ENCODE data around the gene MYPN.

Gene MYPN

GRCh38 chr10:68178592-68178991 is 69.3 kb downstream of the MYPN start:
- Histone ChIP-seq H3K36me3 (no peaks in the 10 kb centered on the region), H3K4me3 (ENCODE audit: low read depth in 1 of 2, low read length in 1 of 2) (no peak overlapping the region), H3K9me3 (no peaks in the 10 kb centered on the region), H3K27ac (no peak overlapping the region), H3K4me1 (ENCODE audit: control insufficient read depth in 1 of 2, insufficient read depth in 1 of 2, low read depth in 1 of 2, low read length in 1 of 2) (no peaks in the 10 kb centered on the region), H3K27me3 (no peaks in the 10 kb centered on the region)
- TF ChIP-seq CTCF (IDR thresholded peaks at IDR 0.05) = no peak

- H3K4me1 ChIP-seq (ENCODE audit: control insufficient read depth in 1 of 2, insufficient read depth in 1 of 2, low read depth in 1 of 2, low read length in 1 of 2) = no peaks in the 10 kb centered on the region
- no peaks in the 10 kb centered on the region for H3K36me3 ChIP-seq
- H3K9me3 ChIP-seq = no peaks in the 10 kb centered on the region
These were observed 69.7 kb downstream of the MYPN start for GRCh38 chr10:68179016-68179415.

GRCh38 chr10:68180490-68180889 is 71.2 kb downstream of the MYPN start:
- Histone ChIP-seq H3K27me3 (peaks cover 9% of the 10 kb centered on the region), H3K4me1 (ENCODE audit: control insufficient read depth in 1 of 2, insufficient read depth in 1 of 2, low read depth in 1 of 2, low read length in 1 of 2) (no peaks in the 10 kb centered on the region), H3K4me3 (ENCODE audit: low read depth in 1 of 2, low read length in 1 of 2) (no peak overlapping the region), H3K27ac (no peak overlapping the region), H3K9me3 (no peaks in the 10 kb centered on the region), H3K36me3 (no peaks in the 10 kb centered on the region)
- TF ChIP-seq CTCF (IDR thresholded peaks at IDR 0.05) = no peak

More at GRCh38 chr10:68179016-68179415, 69.7 kb downstream of the MYPN start:
- Histone ChIP-seq H3K27ac (no peak overlapping the region), H3K4me3 (ENCODE audit: low read depth in 1 of 2, low read length in 1 of 2) (no peak overlapping the region), H3K27me3 (no peaks in the 10 kb centered on the region)
- no peak for TF ChIP-seq CTCF (IDR thresholded peaks at IDR 0.05)

- Histone ChIP-seq H3K4me3 (ENCODE audit: low read depth in 1 of 2, low read length in 1 of 2) (no peak overlapping the region), H3K9me3 (no peaks in the 10 kb centered on the region), H3K4me1 (ENCODE audit: control insufficient read depth in 1 of 2, insufficient read depth in 1 of 2, low read depth in 1 of 2, low read length in 1 of 2) (no peaks in the 10 kb centered on the region), H3K27ac (no peak overlapping the region), H3K36me3 (no peaks in the 10 kb centered on the region), H3K27me3 (peaks cover 30% of the 10 kb centered on the region)
- TF ChIP-seq CTCF (IDR thresholded peaks at IDR 0.05) = no peak
These were observed 75.3 kb downstream of the MYPN start for GRCh38 chr10:68184546-68184945.

- no peaks in the 10 kb centered on the region for H3K9me3 ChIP-seq
- peaks cover 30% of the 10 kb centered on the region for H3K27me3 ChIP-seq
- no peak for TF ChIP-seq CTCF (IDR thresholded peaks at IDR 0.05)
- no peaks in the 10 kb centered on the region for H3K36me3 ChIP-seq
- no peak overlapping the region for H3K27ac ChIP-seq
- no peaks in the 10 kb centered on the region for H3K4me1 ChIP-seq (ENCODE audit: control insufficient read depth in 1 of 2, insufficient read depth in 1 of 2, low read depth in 1 of 2, low read length in 1 of 2)
- H3K4me3 ChIP-seq (ENCODE audit: low read depth in 1 of 2, low read length in 1 of 2) = no peak overlapping the region
These were observed 75.8 kb downstream of the MYPN start for GRCh38 chr10:68185085-68185484.

- Histone ChIP-seq H3K27me3 (peaks cover 30% of the 10 kb centered on the region), H3K4me3 (ENCODE audit: low read depth in 1 of 2, low read length in 1 of 2) (no peak overlapping the region), H3K36me3 (no peaks in the 10 kb centered on the region), H3K9me3 (no peaks in the 10 kb centered on the region), H3K27ac (no peak overlapping the region), H3K4me1 (ENCODE audit: control insufficient read depth in 1 of 2, insufficient read depth in 1 of 2, low read depth in 1 of 2, low read length in 1 of 2) (no peaks in the 10 kb centered on the region)
- no peak for TF ChIP-seq CTCF (IDR thresholded peaks at IDR 0.05)
These were observed 79.5 kb downstream of the MYPN start for GRCh38 chr10:68188835-68189234.
